B cell (primary cell): Measurements from ENCODE around the gene FRG2.
"Not testable (repeated sequence)": the region's sequence is repeated elsewhere in the genome, so short reads cannot be mapped to it uniquely, and the experiment has no call there.

ENCODE experiments used
- CTCF ChIP-seq: fragments of 200-600 bp; IDR thresholded peaks from one replicate; pipeline ENCODE4 v1.8.0; 2022; ENCODE audit warnings: antibody characterized with exemption, mild to moderate bottlenecking
- EZH2 ChIP-seq: IDR thresholded peaks from 2 replicates; pipeline ENCODE4 v1.6.1; 2012; ENCODE audit warnings: borderline replicate concordance, low read depth, mild to moderate bottlenecking, moderate library complexity, low read length; ENCODE audit not compliant: insufficient read depth, poor library complexity, severe bottlenecking

GRCh38 chr4:190068351-190068750 lies 41.3 kb upstream of the FRG2 start:
- not testable (repeated sequence) for TF ChIP-seq CTCF, EZH2
